Neutrophil (primary cell): ENCODE data around the gene ANKRD11.

Source experiments
- H3K27ac ChIP-seq: fragments of 200-600 bp; sonication (generic); 2 replicates; pipeline ENCODE4 v1.5.1; 2016; ENCODE audit warnings: mild to moderate bottlenecking, moderate library complexity
- H3K27me3 ChIP-seq: fragments of 200-600 bp; sonication (generic); 2 replicates; pipeline ENCODE4 v1.6.0; 2016; ENCODE audit warnings: mild to moderate bottlenecking
- H3K36me3 ChIP-seq: fragments of 200-600 bp; sonication (generic); 2 replicates; pipeline ENCODE4 v1.5.1; 2017
- H3K4me1 ChIP-seq, 2 experiments: fragments of 200-600 bp in 1 of 2; sonication (generic) in 1 of 2; 1 replicate in 1 of 2; 2 replicates in 1 of 2; pipeline versions ENCODE4 v1.5.1 to v1.6.1; 2013 to 2016; ENCODE audit warnings: low read depth in 1 of 2, low read length in 1 of 2, mild to moderate bottlenecking in 1 of 2, moderate library complexity in 1 of 2; ENCODE audit not compliant: control insufficient read depth in 1 of 2, insufficient read depth in 1 of 2
- H3K4me3 ChIP-seq, 2 experiments: fragments of 200-600 bp in 1 of 2; sonication (generic) in 1 of 2; 1 replicate in 1 of 2; 2 replicates in 1 of 2; pipeline ENCODE4 v1.5.1; 2013 to 2016; ENCODE audit warnings: low read depth in 1 of 2, low read length in 1 of 2, mild to moderate bottlenecking in 1 of 2, moderate library complexity in 1 of 2
- H3K9me3 ChIP-seq: fragments of 200-600 bp; sonication (generic); 2 replicates; pipeline ENCODE4 v1.5.1; 2016
- CTCF ChIP-seq: fragments of 200-600 bp; sonication (generic); IDR thresholded peaks from 2 replicates; pipeline ENCODE4 v1.5.1; 2016; ENCODE audit warnings: antibody characterized with exemption

The ANKRD11 gene

GRCh38 chr16:89222931-89223330 lies 267.4 kb downstream of the ANKRD11 start:
- Histone ChIP-seq H3K4me3 (no peak overlapping the region), H3K27ac (no peak overlapping the region), H3K4me1 (peaks cover 5% of the 10 kb centered on the region in 2 experiments), H3K9me3 (peaks cover 16% of the 10 kb centered on the region), H3K27me3 (no peaks in the 10 kb centered on the region), H3K36me3 (peaks cover 59% of the 10 kb centered on the region)
- no peak for TF ChIP-seq CTCF

GRCh38 chr16:89221604-89222003 lies 268.8 kb downstream of the ANKRD11 start:
- Histone ChIP-seq H3K9me3 (peaks cover 3% of the 10 kb centered on the region), H3K27me3 (no peaks in the 10 kb centered on the region), H3K27ac (no peak overlapping the region), H3K36me3 (peaks cover 46% of the 10 kb centered on the region), H3K4me1 (peaks cover 11 to 13% of the 10 kb centered on the region in 2 experiments), H3K4me3 (no peak overlapping the region)
- TF ChIP-seq CTCF, result no peak

GRCh38 chr16:89219365-89219764 lies 271.0 kb downstream of the ANKRD11 start:
- Histone ChIP-seq H3K36me3 (peaks cover 33% of the 10 kb centered on the region), H3K4me1 (peaks cover 18 to 19% of the 10 kb centered on the region in 2 experiments), H3K4me3 (no peak overlapping the region)

More at GRCh38 chr16:89219365-89219764, 271.0 kb downstream of the ANKRD11 start:
- H3K27me3 ChIP-seq, result no peaks in the 10 kb centered on the region
- no peak for TF ChIP-seq CTCF
- H3K27ac ChIP-seq, result no peak overlapping the region
- H3K9me3 ChIP-seq, result no peaks in the 10 kb centered on the region
